Measurements from ENCODE around the gene CPA2. TPM values are rescaled to one million over a fixed set of nuclear protein-coding genes. Genes with fewer than 3 reads are reported as not detected.
"Not testable (repeated sequence)": the region's sequence is repeated elsewhere in the genome, so short reads cannot be mapped to it uniquely, and the experiment has no call there.

CPA2 gene
- total RNA-seq, 2 experiments from 2014 or later, result not detected

DNA sequence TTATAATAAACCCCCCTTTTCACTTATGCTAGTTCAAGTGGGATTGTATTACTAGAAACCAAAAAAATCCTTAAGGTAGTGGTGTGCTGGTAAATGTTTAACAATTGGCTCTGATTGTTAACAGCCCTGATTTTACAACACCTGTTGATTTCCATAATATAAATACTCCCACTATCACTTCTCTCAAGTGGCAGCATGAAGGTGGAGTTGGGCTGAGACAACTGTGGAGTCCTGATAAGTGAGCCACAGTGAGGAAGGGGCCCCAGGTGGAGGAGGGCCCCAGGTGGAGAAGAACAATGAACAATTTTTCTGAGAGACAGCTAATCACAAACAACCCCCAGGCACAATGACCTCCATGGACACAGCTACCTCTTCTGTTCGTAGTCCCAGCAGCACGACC is 32.6 kb upstream of the CPA2 start:
- Mint-ChIP-seq H3K4me3 (no peak overlapping the region), H3K27me3 (peaks cover 15% of the 10 kb centered on the region), H3K36me3 (ENCODE audit: low read depth) (no peaks in the 10 kb centered on the region), H3K4me1 (no peaks in the 10 kb centered on the region), H3K9me3 (no peaks in the 10 kb centered on the region), H3K27ac (no peak overlapping the region)
- ChIA-PET CTCF (interaction anchor here (0.6 kb wide), 1 partner anchor 251 kb away, joined by 3 read pairs; no protein-coding TSS in a partner anchor), POLR2A (no interaction called here)
- no peak for DNase-seq

DNA sequence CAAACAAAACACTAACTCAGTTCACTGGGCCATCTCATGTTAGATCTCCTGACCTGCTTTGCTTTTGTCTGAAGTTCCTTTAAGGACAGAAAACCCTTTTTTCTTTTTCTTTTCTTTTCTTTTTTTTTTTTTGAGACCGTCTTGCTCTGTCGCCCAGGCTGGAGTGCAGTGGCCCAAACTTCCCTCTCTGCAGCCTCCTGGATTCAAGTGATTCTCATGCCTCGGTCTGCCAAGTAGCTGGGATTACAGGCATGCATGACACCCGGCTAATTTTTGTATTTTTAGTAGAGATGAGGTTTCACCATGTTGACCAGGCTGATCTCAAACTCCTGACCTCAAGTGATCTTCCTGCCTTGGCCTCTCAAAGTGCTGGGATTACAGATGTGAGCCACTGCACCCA is 30.3 kb upstream of the CPA2 start:
- CTCF ChIA-PET, H3K27ac Mint-ChIP-seq: not testable (repeated sequence)

DNA sequence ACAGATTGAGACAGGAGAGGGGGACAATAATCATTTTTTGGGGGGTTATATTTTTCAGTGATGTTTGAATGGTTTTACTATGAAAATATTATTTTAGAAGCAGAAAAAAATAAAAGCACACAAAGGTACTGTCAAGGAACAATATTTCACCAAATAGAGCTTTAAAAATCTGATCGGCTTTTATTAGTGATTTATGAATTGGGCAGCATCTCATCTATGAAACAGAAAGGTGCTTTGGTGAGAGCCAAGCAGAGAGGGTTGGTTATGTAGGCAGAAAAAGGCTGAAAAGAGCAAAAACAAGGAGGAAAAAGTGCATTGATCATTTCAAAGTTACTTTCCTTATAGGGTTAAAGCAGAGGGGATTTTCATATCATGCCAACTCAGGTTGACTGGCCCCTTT is 26.4 kb upstream of the CPA2 start:
- no peak for DNase-seq
- ChIA-PET CTCF (interaction anchor here (0.6 to 1.5 kb wide), 5 partner anchors 9 to 592 kb away, joined by 3 to 5 read pairs (median 5); no protein-coding TSS in a partner anchor), POLR2A (no interaction called here)
- Mint-ChIP-seq H3K4me1 (peaks cover 15% of the 10 kb centered on the region), H3K9me3 (no peaks in the 10 kb centered on the region), H3K27ac (no peak overlapping the region), H3K36me3 (ENCODE audit: low read depth) (no peaks in the 10 kb centered on the region), H3K4me3 (no peak overlapping the region), H3K27me3 (peaks cover 39% of the 10 kb centered on the region)

More for the DNA sequence above, 30.3 kb upstream of the CPA2 start:
- POLR2A ChIA-PET; DNase-seq; H3K36me3 Mint-ChIP-seq (ENCODE audit: low read depth); H3K9me3 Mint-ChIP-seq; H3K4me3 Mint-ChIP-seq; H3K4me1 Mint-ChIP-seq: not testable (repeated sequence)
- peaks cover 17% of the 10 kb centered on the region for H3K27me3 Mint-ChIP-seq

DNA sequence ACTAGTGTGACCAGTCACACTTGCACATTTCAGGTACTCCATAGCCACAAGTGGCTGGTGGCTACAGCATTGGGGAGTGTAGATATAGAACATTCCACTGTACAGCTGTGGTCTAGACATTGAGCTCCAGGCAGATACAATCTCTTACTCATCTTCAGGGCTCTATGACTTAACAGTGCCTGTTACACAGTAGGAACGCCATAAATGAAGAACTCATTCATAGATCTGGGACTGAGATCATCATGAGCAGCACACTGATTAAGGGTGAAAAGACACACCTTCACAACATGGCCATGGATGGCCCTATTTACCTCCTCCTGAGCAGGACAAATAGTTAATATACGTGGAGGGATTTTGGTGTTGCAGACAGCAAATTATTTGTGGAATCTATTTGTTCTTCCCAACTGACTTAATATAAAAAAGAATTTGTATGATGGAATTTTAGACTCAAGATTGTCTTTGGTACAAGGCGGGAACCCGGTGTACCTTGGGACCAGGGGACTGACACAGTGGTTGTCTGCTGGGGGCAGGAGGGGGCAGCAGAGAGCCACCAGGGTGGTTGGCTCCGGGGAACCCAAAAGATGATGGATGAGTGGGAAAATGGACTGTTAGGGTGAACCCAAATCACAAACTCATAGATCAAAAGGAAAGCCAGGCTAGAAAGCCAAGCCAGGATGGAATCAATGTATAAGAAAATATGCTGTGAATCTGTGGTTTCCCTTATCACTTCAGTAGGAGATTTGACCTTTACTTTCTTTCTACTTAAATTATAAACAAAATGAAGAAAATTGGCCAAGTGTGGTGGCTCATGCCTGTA is 24.3 kb upstream of the CPA2 start:
- H3K9me3 Mint-ChIP-seq, result no peaks in the 10 kb centered on the region
- no peaks in the 10 kb centered on the region for H3K36me3 Mint-ChIP-seq (ENCODE audit: low read depth)
- DNase-seq, result peak; percentile 53
- ChIA-PET CTCF (interaction anchor here (0.7 to 1.9 kb wide), 3 partner anchors 16 to 516 kb away, joined by 3 to 12 read pairs (median 3); no protein-coding TSS in a partner anchor), POLR2A (no interaction called here)
- no peak overlapping the region for H3K27ac Mint-ChIP-seq
- peaks cover 15% of the 10 kb centered on the region for H3K4me1 Mint-ChIP-seq
- H3K4me3 Mint-ChIP-seq, result no peak overlapping the region
- peaks cover 29% of the 10 kb centered on the region for H3K27me3 Mint-ChIP-seq

DNA sequence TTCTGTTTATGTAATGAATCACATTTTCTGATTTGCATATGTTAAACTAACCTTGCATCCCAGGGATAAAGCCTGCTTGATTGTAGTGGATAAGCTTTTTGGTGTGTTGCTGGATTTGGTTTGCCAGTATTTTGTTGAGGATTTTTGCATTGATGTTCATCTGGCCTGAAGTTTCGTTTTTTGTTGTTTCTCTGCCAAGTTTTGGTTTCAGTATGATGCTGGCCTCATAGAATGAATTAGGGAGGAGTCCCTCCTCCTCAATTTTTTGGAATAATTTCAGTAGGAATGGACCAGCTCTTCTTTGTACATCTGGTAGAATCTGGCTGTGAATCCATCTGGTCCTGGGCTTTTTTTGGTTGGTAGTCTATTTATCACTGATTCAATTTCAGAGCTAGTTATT is 23.2 kb upstream of the CPA2 start:
- H3K36me3 Mint-ChIP-seq (ENCODE audit: low read depth); H3K4me3 Mint-ChIP-seq; POLR2A ChIA-PET; DNase-seq; H3K9me3 Mint-ChIP-seq; H3K27ac Mint-ChIP-seq: not testable (repeated sequence)
- Mint-ChIP-seq H3K27me3 (peaks cover 28% of the 10 kb centered on the region), H3K4me1 (peaks cover 15% of the 10 kb centered on the region)
- CTCF ChIA-PET, result interaction anchor here (0.8 to 1.4 kb wide), 5 partner anchors 33 to 515 kb away, joined by 3 to 11 read pairs (median 3); partner anchors contain the start of gene CEP41

DNA sequence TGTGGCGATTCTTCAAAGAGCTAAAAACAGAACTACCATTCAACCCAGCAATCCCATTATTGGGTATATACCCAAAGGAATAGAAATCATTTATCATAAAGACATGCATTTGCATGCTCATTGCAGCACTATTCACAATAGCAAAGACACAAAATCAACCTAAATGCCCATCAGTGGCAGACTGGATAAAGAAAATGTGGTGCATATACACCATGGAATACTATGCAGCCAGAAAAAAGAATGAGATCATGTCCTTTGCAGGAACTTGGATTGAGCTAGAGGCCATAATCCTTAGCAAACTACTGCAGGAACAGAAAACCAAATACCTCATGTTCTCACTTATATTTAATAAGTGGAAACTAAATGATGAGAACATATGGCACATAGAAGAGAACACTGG is 20.2 kb upstream of the CPA2 start:
- CTCF ChIA-PET; DNase-seq; H3K9me3 Mint-ChIP-seq; H3K4me3 Mint-ChIP-seq; H3K36me3 Mint-ChIP-seq (ENCODE audit: low read depth); POLR2A ChIA-PET; H3K27ac Mint-ChIP-seq: not testable (repeated sequence)
- Mint-ChIP-seq H3K4me1 (peaks cover 15% of the 10 kb centered on the region), H3K27me3 (peaks cover 34% of the 10 kb centered on the region)

DNA sequence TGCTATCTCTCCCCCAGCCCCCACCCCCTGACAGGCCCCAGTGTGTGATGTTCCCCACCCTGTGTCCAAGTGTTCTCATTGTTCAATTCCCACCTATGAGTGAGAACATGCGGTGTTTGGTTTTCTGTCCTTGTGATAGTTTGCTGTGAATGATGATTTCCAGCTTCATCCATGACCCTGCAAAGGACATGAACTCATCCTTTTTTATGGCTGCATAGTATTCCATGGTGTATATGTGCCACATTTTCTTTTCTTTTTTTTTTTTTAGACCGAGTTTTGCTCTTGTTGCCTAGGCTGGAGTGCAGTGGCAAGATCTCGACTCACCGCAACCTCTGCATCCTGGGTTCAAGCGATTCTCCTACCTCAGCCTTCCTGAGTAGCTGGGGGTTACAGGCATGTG is 17.8 kb upstream of the CPA2 start:
- H3K4me3 Mint-ChIP-seq; POLR2A ChIA-PET; H3K4me1 Mint-ChIP-seq; DNase-seq; H3K27ac Mint-ChIP-seq; H3K36me3 Mint-ChIP-seq (ENCODE audit: low read depth); H3K9me3 Mint-ChIP-seq: not testable (repeated sequence)
- H3K27me3 Mint-ChIP-seq, result peaks cover 44% of the 10 kb centered on the region
- CTCF ChIA-PET, result interaction anchor here (0.7 kb wide), 1 partner anchor 235 kb away, joined by 3 read pairs; no protein-coding TSS in a partner anchor

DNA sequence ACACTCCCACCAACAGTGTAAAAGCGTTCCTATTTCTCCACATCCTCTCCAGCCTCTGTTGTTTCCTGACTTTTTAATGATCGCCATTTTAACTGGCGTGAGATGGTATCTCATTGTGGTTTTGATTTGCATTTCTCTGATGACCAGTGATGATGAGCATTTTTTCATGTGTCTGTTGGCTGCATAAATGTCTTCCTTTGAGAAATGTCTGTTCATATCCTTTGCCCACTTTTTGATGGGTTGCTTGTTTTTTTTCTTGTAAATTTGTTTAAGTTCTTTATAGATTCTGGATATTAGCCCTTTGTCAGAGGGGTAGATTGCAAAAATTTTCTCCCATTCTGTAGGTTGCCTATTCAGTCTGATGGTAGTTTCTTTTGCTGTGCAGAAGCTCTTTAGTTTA is 17.0 kb upstream of the CPA2 start:
- H3K27ac Mint-ChIP-seq; H3K4me3 Mint-ChIP-seq; H3K4me1 Mint-ChIP-seq; H3K9me3 Mint-ChIP-seq; DNase-seq; H3K36me3 Mint-ChIP-seq (ENCODE audit: low read depth); POLR2A ChIA-PET: not testable (repeated sequence)
- H3K27me3 Mint-ChIP-seq, result peaks cover 39% of the 10 kb centered on the region
- CTCF ChIA-PET, result interaction anchor here (0.6 kb wide), 1 partner anchor 9 kb away, joined by 5 read pairs; no protein-coding TSS in a partner anchor

DNA sequence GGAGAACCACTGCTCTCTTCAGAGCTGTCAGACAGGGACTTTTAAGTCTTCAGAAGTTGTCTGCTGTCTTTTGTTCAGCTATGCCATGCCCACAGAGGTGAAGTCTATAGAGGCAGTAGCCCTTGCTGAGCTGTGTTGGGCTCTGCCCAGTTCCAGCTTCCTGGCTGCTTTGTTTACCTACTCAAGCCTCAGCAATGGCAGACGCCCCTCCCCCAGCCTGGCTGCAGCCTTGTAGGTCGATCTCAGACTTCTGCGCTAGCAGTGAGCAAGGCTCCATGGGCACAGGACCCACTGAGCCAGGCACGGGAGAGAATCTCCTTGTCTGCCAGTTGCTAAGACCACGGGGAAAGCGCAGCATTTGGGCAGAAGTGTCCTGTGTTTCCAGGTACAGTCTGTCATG is 12.1 kb upstream of the CPA2 start:
- H3K9me3 Mint-ChIP-seq, result peaks cover 6% of the 10 kb centered on the region
- H3K4me1 Mint-ChIP-seq, result no peaks in the 10 kb centered on the region
- H3K4me3 Mint-ChIP-seq, result no peak overlapping the region
- H3K27ac Mint-ChIP-seq, result no peak overlapping the region
- H3K36me3 Mint-ChIP-seq (ENCODE audit: low read depth), result peaks cover 2% of the 10 kb centered on the region
- H3K27me3 Mint-ChIP-seq, result peaks cover 29% of the 10 kb centered on the region
- POLR2A ChIA-PET, result no interaction called here
- no peak for DNase-seq
- CTCF ChIA-PET, result no interaction called here

DNA sequence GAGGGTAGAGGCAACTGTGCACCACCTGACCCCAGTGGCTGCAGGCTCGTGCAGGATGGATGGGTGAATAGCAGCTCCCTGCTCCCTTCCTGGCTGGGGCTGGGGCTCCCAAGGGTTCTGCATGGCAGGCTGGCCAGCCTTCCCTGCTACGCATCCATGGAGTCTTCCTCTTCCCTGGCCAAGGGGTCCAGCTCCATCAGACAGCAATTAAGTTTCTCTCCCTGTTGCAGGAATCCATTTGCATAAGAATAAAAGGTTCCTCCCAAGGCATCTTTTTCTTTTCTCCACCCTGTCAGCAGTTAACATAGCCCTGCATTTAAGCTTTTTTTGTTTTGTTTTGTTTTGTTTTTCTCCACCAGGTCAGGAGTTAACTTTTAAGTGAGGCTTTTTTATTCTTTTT is 10.0 kb upstream of the CPA2 start:
- Mint-ChIP-seq H3K4me3 (no peak overlapping the region), H3K9me3 (peaks cover 6% of the 10 kb centered on the region), H3K36me3 (ENCODE audit: low read depth) (peaks cover 2% of the 10 kb centered on the region), H3K27ac (no peak overlapping the region), H3K27me3 (peaks cover 19% of the 10 kb centered on the region), H3K4me1 (no peaks in the 10 kb centered on the region)
- ChIA-PET POLR2A (no interaction called here), CTCF (no interaction called here)
- DNase-seq, result no peak

DNA sequence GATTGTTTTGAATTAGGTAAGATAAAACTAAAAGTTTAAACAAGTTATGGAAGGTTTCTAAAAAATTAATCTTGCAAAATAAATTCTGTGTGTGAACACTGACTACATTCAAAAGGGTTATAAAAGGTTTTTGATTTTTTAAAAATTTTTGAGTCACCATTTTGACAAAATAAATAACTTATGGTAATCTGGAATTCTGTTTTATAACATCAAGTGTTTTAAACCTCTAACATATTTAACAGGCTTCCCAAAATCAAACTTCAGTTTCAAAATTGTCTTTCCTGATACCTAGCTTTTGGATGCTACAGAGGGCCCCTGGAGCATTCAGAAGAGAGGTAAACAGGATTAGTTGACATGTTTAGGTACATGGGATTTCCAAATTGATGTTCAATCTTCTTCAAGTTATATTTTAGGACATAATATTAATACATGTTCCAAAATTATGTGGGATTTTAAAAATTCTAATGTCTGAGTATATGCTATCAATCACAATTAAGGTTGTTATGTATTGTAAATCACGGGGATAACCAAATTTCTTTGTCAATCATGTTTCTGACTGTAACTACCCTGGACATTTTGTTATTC is 8.1 kb upstream of the CPA2 start:
- Mint-ChIP-seq H3K27ac (no peak overlapping the region), H3K9me3 (peaks cover 6% of the 10 kb centered on the region), H3K27me3 (peaks cover 6% of the 10 kb centered on the region), H3K4me1 (no peaks in the 10 kb centered on the region), H3K4me3 (no peak overlapping the region), H3K36me3 (ENCODE audit: low read depth) (peaks cover 2% of the 10 kb centered on the region)
- no peak for DNase-seq
- CTCF ChIA-PET, result interaction anchor here (1.0 kb wide), 1 partner anchor 17 kb away, joined by 3 read pairs; no protein-coding TSS in a partner anchor
- POLR2A ChIA-PET, result no interaction called here

DNA sequence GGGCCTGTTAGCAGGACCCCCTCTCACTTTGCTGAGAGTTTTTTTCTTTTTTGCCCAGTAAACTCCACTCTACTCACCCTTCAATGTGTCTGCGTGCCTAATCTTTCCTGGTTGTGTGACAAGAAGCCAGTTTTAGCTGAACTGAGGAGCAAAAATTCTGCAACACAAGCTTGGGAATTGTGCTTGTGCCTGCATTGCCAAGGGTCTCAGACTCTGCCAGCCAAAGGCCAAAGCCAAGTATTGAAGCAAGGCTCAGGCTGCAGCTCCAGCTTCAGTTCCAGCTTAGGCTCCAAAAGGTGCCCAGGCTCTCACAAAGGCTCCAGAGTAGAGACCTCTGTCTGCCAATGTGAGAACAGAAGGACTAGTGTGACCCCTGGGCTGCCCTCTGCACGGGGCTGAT is 4.2 kb upstream of the CPA2 start:
- Mint-ChIP-seq H3K4me1 (no peaks in the 10 kb centered on the region), H3K36me3 (ENCODE audit: low read depth) (peaks cover 2% of the 10 kb centered on the region), H3K9me3 (peaks cover 6% of the 10 kb centered on the region), H3K4me3 (no peak overlapping the region), H3K27me3 (peaks cover 2% of the 10 kb centered on the region), H3K27ac (no peak overlapping the region)
- CTCF ChIA-PET, result no interaction called here
- POLR2A ChIA-PET, result no interaction called here
- DNase-seq, result no peak

DNA sequence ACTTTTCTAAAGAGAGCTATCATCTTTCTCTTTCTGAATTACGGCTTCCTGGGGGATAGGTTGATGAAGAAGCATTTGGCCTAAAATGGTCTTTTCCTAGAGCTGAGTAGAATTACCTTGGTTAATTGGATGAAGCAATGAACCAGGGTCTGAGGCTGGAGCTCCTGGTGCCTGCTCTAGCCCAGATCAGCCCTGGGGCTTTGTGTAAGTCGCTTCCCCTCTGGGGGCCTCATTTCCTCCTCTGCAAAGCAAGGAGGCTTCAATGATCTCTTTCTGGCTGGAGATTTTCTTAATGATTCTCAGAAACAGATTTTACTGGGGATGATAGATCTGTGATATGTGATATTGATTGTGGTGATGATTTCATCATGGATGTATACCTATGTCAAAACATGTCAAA is 3.5 kb upstream of the CPA2 start:
- no peak overlapping the region for H3K4me3 Mint-ChIP-seq
- H3K4me1 Mint-ChIP-seq, result no peaks in the 10 kb centered on the region
- no peak overlapping the region for H3K27ac Mint-ChIP-seq
- H3K36me3 Mint-ChIP-seq (ENCODE audit: low read depth), result peaks cover 2% of the 10 kb centered on the region
- H3K9me3 Mint-ChIP-seq, result peaks cover 6% of the 10 kb centered on the region
- POLR2A ChIA-PET, result no interaction called here
- peaks cover 3% of the 10 kb centered on the region for H3K27me3 Mint-ChIP-seq
- CTCF ChIA-PET, result no interaction called here
- no peak for DNase-seq

DNA sequence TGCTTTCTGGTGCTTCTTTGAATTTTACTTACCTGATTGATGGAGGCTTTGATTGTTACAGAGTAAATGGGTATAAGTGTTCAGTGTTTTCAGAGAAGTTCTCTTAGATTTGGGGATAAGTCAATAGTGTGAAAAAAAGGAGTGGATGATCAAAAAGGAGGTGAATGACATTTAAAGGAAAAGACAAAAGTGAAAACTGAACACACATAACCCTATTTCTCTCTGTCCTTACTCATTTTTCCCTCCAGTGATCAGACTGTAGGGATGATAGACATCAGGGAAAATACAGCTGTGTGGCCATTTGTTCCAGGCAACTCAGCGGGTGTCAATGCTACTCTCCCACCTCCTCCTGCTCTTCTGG is 278 bp downstream of the CPA2 start:
- POLR2A ChIA-PET, result no interaction called here
- Mint-ChIP-seq H3K9me3 (no peaks in the 10 kb centered on the region), H3K36me3 (ENCODE audit: low read depth) (no peaks in the 10 kb centered on the region), H3K27me3 (peaks cover 5% of the 10 kb centered on the region), H3K4me3 (no peak overlapping the region), H3K27ac (no peak overlapping the region), H3K4me1 (no peaks in the 10 kb centered on the region)
- no peak for DNase-seq
- CTCF ChIA-PET, result no interaction called here
